K562 treated with DMSO at 1 percent for 48 hours (cell line): ENCODE results near the gene LYL1. TPM values are rescaled to one million over a fixed set of nuclear protein-coding genes. Genes with fewer than 3 reads are reported as not detected.

ENCODE experiments used
- total RNA-seq: library from RNA; unstranded; fragments of 300-600 nt; gene quantifications from 2 replicates; pipeline ENCODE4 v1.2.3, GENCODE V29; 2022; ENCODE audit warnings: low replicate concordance; ENCODE audit errors: extremely low read depth

Gene LYL1
- not detected in 2 replicates for total RNA-seq

DNA sequence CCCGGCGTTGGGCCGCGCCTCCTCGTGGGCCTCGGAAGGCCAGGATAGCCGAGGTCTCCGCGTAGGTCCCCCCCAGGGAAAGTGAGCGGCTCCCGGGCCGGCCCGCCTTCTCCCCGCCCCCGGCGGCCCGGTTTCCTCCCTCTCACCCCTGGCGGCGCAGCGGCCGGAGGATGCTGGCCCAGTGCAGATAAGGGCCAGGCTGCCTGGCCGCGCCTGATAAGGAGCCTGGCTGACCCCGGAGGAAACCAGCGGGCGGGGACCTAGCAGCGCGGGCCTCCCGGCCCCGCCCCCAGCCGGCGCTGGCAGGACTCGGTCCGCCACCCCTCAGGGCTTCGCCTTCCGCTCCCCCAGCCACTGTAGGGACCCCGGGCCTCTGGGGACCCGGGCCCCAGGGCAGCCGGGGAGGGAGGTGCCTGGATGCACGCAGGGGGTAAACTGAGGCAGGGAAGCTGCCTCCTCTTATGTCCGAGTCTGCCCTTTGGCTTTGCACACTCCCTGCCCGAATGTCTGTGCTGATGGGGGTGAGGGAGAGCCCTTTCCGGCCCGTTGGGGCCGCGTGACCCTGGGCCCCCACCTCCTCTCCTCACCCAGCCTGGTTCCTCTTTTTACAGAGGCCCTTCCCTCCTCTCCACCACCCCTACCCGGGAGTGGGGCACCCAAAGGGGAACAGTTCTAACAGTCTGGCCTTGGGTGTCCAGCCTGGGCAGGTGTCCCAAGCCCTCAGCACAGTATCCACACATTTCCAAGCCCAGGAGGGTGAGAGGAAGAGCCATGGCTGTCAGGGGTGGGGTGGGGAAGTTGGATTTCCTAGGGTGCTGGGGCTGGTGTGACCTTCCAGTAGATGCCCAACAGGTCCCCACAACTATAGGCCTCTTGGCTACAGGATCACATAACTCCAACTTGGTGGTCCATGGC is at the start of gene LYL1:
LYL1 (minus strand) TSS at position 193 of the 915 bp plus-strand sequence. CDS start 1,687 bp downstream, outside the sequence.

DNA sequence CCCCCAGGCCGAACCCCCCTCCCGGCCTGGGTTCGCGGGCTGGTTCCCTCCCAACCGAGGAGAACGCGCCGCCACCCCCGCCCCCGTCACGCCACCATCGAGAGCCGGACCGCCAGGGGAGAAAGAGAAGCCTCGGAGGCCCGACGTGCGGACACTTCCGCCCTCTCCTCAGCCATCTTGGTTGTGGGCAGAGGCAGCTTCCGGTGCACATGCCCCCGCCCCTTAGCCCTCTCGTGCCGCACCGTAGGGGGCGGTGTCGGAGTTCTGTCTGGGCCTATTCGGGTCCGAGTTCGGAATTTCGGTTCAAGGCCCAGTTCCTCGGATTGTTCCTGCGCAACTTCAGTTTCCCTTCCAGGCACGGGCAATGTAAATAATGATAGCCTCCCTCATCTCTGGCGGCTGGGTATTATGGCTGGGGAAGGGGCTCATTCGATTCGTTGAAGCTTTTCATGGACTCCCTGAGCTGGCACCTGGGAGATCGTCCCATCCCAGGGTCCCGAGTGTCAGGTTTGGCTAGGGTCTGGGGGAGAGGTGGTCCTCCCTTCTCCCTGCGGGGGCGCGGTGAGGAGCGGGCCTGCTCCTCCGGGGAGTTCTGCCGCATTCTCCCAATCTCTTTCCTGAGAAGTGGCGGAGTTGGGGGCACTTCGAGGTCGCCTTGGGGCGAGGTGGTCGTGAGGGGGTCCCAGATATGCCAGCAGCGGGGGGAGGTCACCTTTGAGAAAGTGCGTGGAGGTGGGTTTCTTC is 47.7 kb upstream of the LYL1 start, which contains the start of the genes IER2 and STX10:
IER2 (plus strand) TSS at position 225 of the 744 bp plus-strand sequence. CDS start 2,776 bp downstream, outside the sequence.
STX10 (minus strand) TSS at position 189 of the 744 bp plus-strand sequence. CDS start 202 bp downstream, outside the sequence.

DNA sequence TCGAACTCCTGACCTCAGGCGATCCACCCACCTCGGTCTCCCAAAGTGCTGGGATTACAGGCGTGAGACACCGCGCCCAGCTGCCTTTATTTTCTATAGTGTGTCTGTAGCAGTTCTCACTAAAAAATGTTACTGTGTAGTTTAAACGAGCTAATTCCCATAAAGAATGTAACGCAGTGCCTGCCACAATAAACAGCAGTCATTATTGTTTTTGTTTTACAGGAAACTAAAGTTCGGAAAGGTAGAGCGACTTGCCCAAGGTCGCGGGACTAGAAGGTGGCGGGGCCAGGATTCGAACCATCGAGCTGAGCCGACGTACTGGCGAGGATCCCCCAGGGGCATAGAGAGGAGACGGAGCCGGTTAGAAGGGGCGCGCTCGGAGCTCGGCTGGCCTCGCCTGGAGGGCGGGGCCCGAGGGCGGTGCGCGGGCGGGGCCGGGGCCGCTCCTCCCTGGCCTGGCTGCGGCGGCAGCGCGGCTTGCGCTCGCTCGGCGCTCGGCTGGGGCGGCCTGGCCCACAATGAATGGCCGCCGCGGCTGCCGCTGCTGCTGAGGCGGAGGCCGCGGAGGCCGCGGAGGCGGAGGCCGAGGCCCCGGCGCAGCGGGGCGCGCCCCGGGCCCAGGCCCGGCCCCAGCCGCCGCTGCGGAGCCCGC is 15.2 kb upstream of the LYL1 start, which contains the start of gene NACC1:
NACC1 (plus strand) TSS at position 493 of the 652 bp plus-strand sequence. CDS start 16,944 bp downstream, outside the sequence.

DNA sequence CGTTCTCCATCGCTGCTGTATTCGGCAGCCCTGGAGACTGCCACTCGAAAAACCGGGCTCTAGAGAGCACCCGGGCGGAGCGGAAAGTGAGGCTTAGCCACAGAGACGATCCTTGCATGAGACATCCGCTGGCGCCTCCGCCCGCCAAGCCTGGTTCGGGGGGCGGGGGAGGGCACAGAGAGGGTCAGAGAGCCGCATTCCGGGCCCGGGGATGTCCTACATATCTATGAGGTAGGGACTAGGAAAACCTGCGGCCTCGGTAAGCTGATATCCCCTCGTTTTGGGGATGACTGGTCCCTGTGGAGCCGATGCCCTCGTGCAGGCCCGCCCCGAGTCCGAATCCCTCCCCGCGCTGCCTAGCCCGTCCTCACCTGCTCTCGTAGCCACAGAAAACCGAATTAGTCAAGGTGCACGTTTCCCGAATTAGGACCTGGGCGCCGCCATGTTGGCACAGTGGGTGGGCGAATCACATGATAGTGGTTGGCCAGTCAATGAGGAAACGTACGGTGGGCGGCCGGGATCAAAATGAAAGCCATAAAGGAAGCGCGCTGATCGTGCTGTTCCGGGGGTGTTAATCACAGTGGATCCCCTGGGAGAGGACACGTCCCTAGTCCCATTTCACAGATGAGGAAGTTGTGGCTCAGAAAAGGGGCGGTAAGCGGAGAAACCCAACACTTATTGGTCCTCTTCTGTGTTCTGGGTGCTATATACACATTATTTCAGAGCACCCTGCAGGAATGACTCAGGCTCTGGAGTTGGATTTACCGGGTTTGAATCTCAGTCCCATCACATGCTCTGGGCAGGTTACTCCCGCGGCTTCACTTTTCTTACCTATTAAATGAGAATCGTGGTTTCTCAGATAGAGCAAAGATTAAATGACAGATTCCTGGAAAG is 13.9 kb upstream of the LYL1 start, which contains the start of gene TRMT1:
TRMT1 (minus strand) TSS at position 459 of the 894 bp plus-strand sequence; CDS start at position 118, 341 bp downstream.

Other genes with a start within 250 kb of the LYL1 start
- not detected in 2 replicates for gene DNASE2, start 221.4 kb downstream of the LYL1 start, total RNA-seq
- not detected in 2 replicates for gene KLF1, start 215.7 kb downstream of the LYL1 start, total RNA-seq
- not detected in 2 replicates for gene GCDH, start 211.7 kb downstream of the LYL1 start, total RNA-seq
- gene SYCE2, start 183.6 kb downstream of the LYL1 start, total RNA-seq = not detected in 2 replicates
- gene FARSA, start 169.1 kb downstream of the LYL1 start, total RNA-seq = 986 TPM in 1 of 2 replicates, not detected in the other
- 227 and 730 TPM in 2 replicates for gene CALR, start 164.2 kb downstream of the LYL1 start, total RNA-seq
- gene RAD23A, start 157.0 kb downstream of the LYL1 start, total RNA-seq = not detected in 2 replicates
- gene GADD45GIP1, start 145.6 kb downstream of the LYL1 start, total RNA-seq = not detected in 2 replicates
- not detected in 2 replicates for gene DAND5, start 133.3 kb downstream of the LYL1 start, total RNA-seq
- gene NFIX, start 107.4 kb downstream of the LYL1 start, total RNA-seq = not detected in 2 replicates
- not detected in 2 replicates for gene TRMT1, start 13.9 kb upstream of the LYL1 start, total RNA-seq
- gene NACC1, start 15.4 kb upstream of the LYL1 start, total RNA-seq = not detected in 2 replicates
- not detected in 2 replicates for gene STX10, start 47.5 kb upstream of the LYL1 start, total RNA-seq
- not detected in 2 replicates for gene IER2, start 47.6 kb upstream of the LYL1 start, total RNA-seq